GM23338 (cell line): ENCODE measurements around the gene STAT1. TPM values are rescaled to one million over a fixed set of nuclear protein-coding genes. Genes with fewer than 3 reads are reported as not detected.

ENCODE experiments used
- ATAC-seq: fragments of 200-7000 bp; cut with Tn5 transposase; 3 replicates; pipeline ENCODE4 v1.9.1; 2020
- DNase-seq: peaks from one replicate; pipeline ENCODE4 v3.0.0-alpha.2; 2015; ENCODE audit warnings: low spot score
- H2AFZ ChIP-seq: fragments of 200-600 bp; sonication (generic); 2 replicates; pipeline ENCODE4 v1.8.0; 2016; ENCODE audit warnings: antibody characterized with exemption, mild to moderate bottlenecking, moderate library complexity
- H3F3A ChIP-seq: fragments of 200-600 bp; sonication (generic); replicated peaks from 2 replicates; pipeline ENCODE4 v1.8.0; 2017; ENCODE audit warnings: antibody characterized with exemption, mixed run types, low read depth
- H3K27ac ChIP-seq: fragments of 200-600 bp; sonication (generic); 2 replicates; pipeline ENCODE4 v1.6.1; 2016; ENCODE audit warnings: low read depth
- H3K27me3 ChIP-seq: fragments of 200-600 bp; sonication (generic); 2 replicates; pipeline ENCODE4 v1.8.0; 2016; ENCODE audit warnings: mild to moderate bottlenecking, mixed run types, moderate library complexity; ENCODE audit not compliant: insufficient read depth
- H3K36me3 ChIP-seq: fragments of 200-600 bp; sonication (generic); 2 replicates; pipeline ENCODE4 v1.8.0; 2016; ENCODE audit warnings: mild to moderate bottlenecking; ENCODE audit not compliant: insufficient read depth
- H3K4me1 ChIP-seq: fragments of 200-600 bp; sonication (generic); 2 replicates; pipeline ENCODE4 v1.8.0; 2016; ENCODE audit warnings: mild to moderate bottlenecking, moderate library complexity; ENCODE audit not compliant: insufficient read depth
- H3K4me2 ChIP-seq: fragments of 200-600 bp; sonication (generic); 2 replicates; pipeline ENCODE4 v1.7.1; 2017; ENCODE audit warnings: mixed run types
- H3K4me3 ChIP-seq: fragments of 200-600 bp; sonication (generic); 2 replicates; pipeline ENCODE4 v1.6.1; 2016; ENCODE audit warnings: mixed run types
- H3K79me2 ChIP-seq: fragments of 200-600 bp; sonication (generic); replicated peaks from 2 replicates; pipeline ENCODE4 v1.8.0; 2017; ENCODE audit warnings: mild to moderate bottlenecking; ENCODE audit not compliant: insufficient read depth
- H3K9me2 ChIP-seq: fragments of 200-600 bp; sonication (generic); 2 replicates; pipeline ENCODE4 v1.8.0; 2017; ENCODE audit not compliant: insufficient read depth
- H4K20me1 ChIP-seq: fragments of 200-600 bp; sonication (generic); replicated peaks from 2 replicates; pipeline ENCODE4 v1.8.0; 2017; ENCODE audit warnings: mild to moderate bottlenecking; ENCODE audit not compliant: insufficient read depth
- H3K27ac Mint-ChIP-seq: 2 replicates; pipeline ENCODE4 v1.8.0; 2020; ENCODE audit warnings: inconsistent platforms, mild to moderate bottlenecking, moderate library complexity, mixed read lengths
- H3K27me3 Mint-ChIP-seq: 3 replicates; pipeline ENCODE4 v1.8.0; 2022; ENCODE audit warnings: low read depth, mild to moderate bottlenecking, moderate library complexity, mixed read lengths, inconsistent platforms; ENCODE audit not compliant: insufficient read depth, poor library complexity
- H3K36me3 Mint-ChIP-seq: 3 replicates; pipeline ENCODE4 v1.8.0; 2021; ENCODE audit warnings: low read depth, mild to moderate bottlenecking, inconsistent platforms, moderate library complexity, mixed read lengths
- H3K4me1 Mint-ChIP-seq: 3 replicates; pipeline ENCODE4 v1.8.0; 2020; ENCODE audit warnings: mild to moderate bottlenecking, inconsistent platforms, mixed read lengths
- H3K4me3 Mint-ChIP-seq: 3 replicates; pipeline ENCODE4 v1.8.0; 2021; ENCODE audit warnings: moderate library complexity, mild to moderate bottlenecking, inconsistent platforms, mixed read lengths
- H3K9me3 Mint-ChIP-seq: 3 replicates; pipeline ENCODE4 v1.8.0; 2020; ENCODE audit warnings: moderate library complexity, mild to moderate bottlenecking, inconsistent platforms, mixed read lengths
- POLR2AphosphoS5 ChIP-seq: IDR thresholded peaks from 2 replicates; pipeline ENCODE4 v1.6.1; 2016; ENCODE audit warnings: antibody characterized with exemption, low read depth
- ZNF462 ChIP-seq: fragments of 250-450 bp; sonication (Bioruptor Pico); IDR thresholded peaks from 2 replicates; pipeline ENCODE4 v1.5.0; 2020; ENCODE audit warnings: mild to moderate bottlenecking, moderate library complexity
- polyA plus RNA-seq: library from polyadenylated mRNA; unstranded; fragments of >200 nt; fragmentation: Nextera tagmentation; extraction: Ambion mirVana; gene quantifications from 2 replicates; pipeline ENCODE4 v1.2.1, GENCODE V29; 2016
- total RNA-seq: library from RNA; depleted of rRNA; stranded (reverse); fragments of >200 nt; shearing (Covaris generic); gene quantifications from 2 replicates; pipeline ENCODE4 v1.2.3, GENCODE V29; 2014
- TF ChIP-seq, protein P1 (sequence below): IDR thresholded peaks from 2 replicates; pipeline ENCODE4 v1.6.1; 2016; ENCODE audit warnings: antibody characterized with exemption

Gene STAT1
- total and polyA plus RNA-seq, 2 experiments from 2014 or later = 15.1 to 47.4 TPM

- TF ChIP-seq, protein P1, sequence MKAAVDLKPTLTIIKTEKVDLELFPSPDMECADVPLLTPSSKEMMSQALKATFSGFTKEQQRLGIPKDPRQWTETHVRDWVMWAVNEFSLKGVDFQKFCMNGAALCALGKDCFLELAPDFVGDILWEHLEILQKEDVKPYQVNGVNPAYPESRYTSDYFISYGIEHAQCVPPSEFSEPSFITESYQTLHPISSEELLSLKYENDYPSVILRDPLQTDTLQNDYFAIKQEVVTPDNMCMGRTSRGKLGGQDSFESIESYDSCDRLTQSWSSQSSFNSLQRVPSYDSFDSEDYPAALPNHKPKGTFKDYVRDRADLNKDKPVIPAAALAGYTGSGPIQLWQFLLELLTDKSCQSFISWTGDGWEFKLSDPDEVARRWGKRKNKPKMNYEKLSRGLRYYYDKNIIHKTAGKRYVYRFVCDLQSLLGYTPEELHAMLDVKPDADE = no peak
- TF ChIP-seq ZNF462 (CRISPR knock-in tag) = no peak
These were observed 45.4 kb downstream of the STAT1 start (continued) for GRCh38 chr2:190968522-190968921.

GRCh38 chr2:190965580-190966222 lies 48.3 kb downstream of the STAT1 start:
- no peak for DNase-seq
- Mint-ChIP-seq H3K36me3 (peaks cover 23% of the 10 kb centered on the region; the same call in 2 of the 3 replicates), H3K27ac (no peak overlapping the region), H3K9me3 (no peaks in the 10 kb centered on the region), H3K27me3 (no peaks in the 10 kb centered on the region), H3K4me3 (no peak overlapping the region), H3K4me1 (no peaks in the 10 kb centered on the region)
- ATAC-seq = no peak
- Histone ChIP-seq H3K36me3 (peaks cover 4% of the 10 kb centered on the region; the same call in 1 of the 2 replicates), H3K4me2 (no peak overlapping the region), H4K20me1 (no peaks in the 10 kb centered on the region), H3K27me3 (no peaks in the 10 kb centered on the region), H3K27ac (no peak overlapping the region), H3K4me3 (no peak overlapping the region), H3F3A (no peaks in the 10 kb centered on the region), H2AFZ (no peak overlapping the region), H3K9me2 (no peaks in the 10 kb centered on the region), H3K79me2 (no peaks in the 10 kb centered on the region), H3K4me1 (no peaks in the 10 kb centered on the region)
- TF ChIP-seq POLR2AphosphoS5 = no peak
- TF ChIP-seq, protein P1 = no peak
